ENCODE data around the gene CYBA.

DNA sequence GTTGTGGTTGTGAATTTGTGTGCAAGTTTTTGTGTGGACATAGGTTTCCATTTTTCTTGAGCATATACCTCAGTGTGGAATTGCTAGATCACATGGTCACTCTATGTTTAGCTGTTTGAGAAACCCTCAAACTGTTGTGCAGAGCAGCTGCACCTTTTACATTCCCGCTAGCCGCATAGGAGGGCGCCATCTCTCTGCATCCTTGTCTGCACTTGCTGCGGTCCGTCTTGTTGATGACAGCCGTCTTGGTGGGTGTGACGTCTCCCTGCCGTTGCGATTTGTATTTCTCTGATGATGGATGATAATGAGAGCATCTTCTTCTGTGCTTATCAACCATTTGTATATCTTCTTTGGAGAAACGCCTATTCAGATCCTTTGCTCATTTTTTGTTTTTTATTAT is 37.6 kb downstream of the CYBA start:
- TF ChIP-seq POLR2A (IDR thresholded peaks at IDR 0.05; ENCODE audit: low read length) (no peak), GATA1 (IDR thresholded peaks at IDR 0.05; ENCODE audit: low read depth, low read length) (no peak)
